Fibroblast of mammary gland (primary cell): ENCODE results near the gene LUZP4.
"Not testable (repeated sequence)": the region's sequence is repeated elsewhere in the genome, so short reads cannot be mapped to it uniquely, and the experiment has no call there.

Experiments
- DNase-seq: peaks from one replicate; pipeline ENCODE4 v3.0.0-alpha.2; 2010; ENCODE audit warnings: low read depth
- H3K4me3 ChIP-seq: 2 replicates; pipeline ENCODE4 v1.5.1; 2011; ENCODE audit warnings: low read depth, mild to moderate bottlenecking, low read length, moderate library complexity; ENCODE audit not compliant: control insufficient read depth
- CTCF ChIP-seq: conservative IDR thresholded peaks from 2 replicates; pipeline ENCODE4 v1.5.1; 2011; ENCODE audit warnings: low read depth, low read length, inconsistent platforms; ENCODE audit not compliant: control insufficient read depth, insufficient read depth

The LUZP4 gene

GRCh38 chrX:115332832-115333231 is 43.3 kb downstream of the LUZP4 start:
- no peak for TF ChIP-seq CTCF
- no peak overlapping the region for H3K4me3 ChIP-seq
- DNase-seq: no peak

GRCh38 chrX:115333446-115333845 is 43.9 kb downstream of the LUZP4 start:
- no peak overlapping the region for H3K4me3 ChIP-seq
- TF ChIP-seq CTCF: no peak
- no peak for DNase-seq

GRCh38 chrX:115337491-115338144 is 48.1 kb downstream of the LUZP4 start:
- DNase-seq: peak; percentile 92
- no peak for TF ChIP-seq CTCF
- no peak overlapping the region for H3K4me3 ChIP-seq

GRCh38 chrX:115339441-115340025 is 50.0 kb downstream of the LUZP4 start:
- TF ChIP-seq CTCF: no peak
- peak; percentile 76 for DNase-seq
- no peak overlapping the region for H3K4me3 ChIP-seq

GRCh38 chrX:115341421-115341820 is 51.9 kb downstream of the LUZP4 start:
- DNase-seq: no peak
- H3K4me3 ChIP-seq: no peak overlapping the region
- no peak for TF ChIP-seq CTCF

GRCh38 chrX:115344885-115345614 is 55.5 kb downstream of the LUZP4 start:
- no peak for TF ChIP-seq CTCF
- DNase-seq: peak; percentile 95
- H3K4me3 ChIP-seq: no peak overlapping the region

- peak; percentile 27 for DNase-seq
- no peak for TF ChIP-seq CTCF
- H3K4me3 ChIP-seq: no peak overlapping the region
Measured at GRCh38 chrX:115345615-115346014, 56.1 kb downstream of the LUZP4 start.

GRCh38 chrX:115346738-115347137 is 57.2 kb downstream of the LUZP4 start:
- DNase-seq, H3K4me3 ChIP-seq: not testable (repeated sequence)
